SKM-1 treated with dmso at 0.1 percent for 144 hours (cell line): ENCODE results near the gene PABPC3.
A peak's percentile ranks its signal among the peaks of the same experiment; 100 is the strongest.

Experiments
- DNase-seq: peaks from one replicate; lab custom pipeline; 2025; ENCODE audit not compliant: unreplicated experiment; lab: John Stamatoyannopoulos, UW

PABPC3 gene

DNA sequence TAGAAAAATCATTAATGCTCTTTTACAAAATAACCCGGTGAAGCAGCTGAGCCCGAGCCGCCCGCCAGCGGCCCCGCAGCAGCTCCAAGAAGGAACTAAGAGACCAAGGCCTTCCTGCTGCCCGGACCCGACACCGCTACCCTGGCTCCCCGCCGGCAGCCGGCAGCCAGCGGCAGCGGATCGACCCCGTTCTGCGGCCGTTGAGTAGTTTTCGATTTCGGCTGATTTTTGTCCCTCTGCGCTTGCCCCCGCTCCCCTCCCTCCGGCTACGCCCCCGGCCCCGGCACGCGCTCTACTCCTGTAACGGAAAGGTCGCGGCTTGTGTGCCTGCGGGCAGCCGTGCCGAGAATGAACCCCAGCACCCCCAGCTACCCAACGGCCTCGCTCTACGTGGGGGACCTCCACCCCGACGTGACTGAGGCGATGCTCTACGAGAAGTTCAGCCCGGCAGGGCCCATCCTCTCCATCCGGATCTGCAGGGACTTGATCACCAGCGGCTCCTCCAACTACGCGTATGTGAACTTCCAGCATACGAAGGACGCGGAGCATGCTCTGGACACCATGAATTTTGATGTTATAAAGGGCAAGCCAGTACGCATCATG is at the start of gene PABPC3:
PABPC3 (plus strand) TSS at position 286 of the 603 bp plus-strand sequence; CDS start at position 349, 63 bp downstream.
- DNase-seq = no peak

DNA sequence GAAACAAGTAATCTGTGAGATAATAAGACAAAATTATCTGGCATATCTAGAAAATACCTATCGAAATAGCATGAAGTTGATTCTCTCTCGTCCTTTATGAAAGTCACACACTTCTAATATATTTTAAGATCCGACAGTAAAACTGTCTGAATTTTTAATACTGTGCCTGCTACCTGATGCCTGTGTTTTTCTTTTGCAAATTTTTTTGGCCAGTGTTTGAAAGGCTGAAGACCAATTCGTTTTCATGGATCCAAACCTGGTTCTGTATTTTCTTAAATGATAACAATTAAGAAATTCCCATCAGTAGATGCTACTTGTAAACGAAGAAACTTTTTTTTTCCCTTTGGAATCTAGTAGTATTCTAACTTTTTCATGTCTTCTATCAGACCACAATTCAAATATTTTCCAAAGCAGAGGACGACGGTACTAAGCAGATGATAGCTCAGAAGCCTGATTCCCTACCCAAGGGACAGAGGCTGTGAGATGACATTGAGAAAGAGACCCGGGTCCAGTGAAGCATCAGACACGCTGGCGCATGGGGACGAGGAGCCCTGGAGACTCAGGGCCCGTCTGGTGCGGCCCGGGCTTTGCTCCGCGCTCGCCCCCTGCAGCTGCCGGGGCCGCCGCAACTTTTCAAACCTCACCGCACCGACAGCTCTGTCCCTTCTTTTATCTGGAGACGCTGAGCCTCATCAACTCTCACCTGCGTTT is 49.5 kb upstream of the PABPC3 start:
- DNase-seq = no peak

DNA sequence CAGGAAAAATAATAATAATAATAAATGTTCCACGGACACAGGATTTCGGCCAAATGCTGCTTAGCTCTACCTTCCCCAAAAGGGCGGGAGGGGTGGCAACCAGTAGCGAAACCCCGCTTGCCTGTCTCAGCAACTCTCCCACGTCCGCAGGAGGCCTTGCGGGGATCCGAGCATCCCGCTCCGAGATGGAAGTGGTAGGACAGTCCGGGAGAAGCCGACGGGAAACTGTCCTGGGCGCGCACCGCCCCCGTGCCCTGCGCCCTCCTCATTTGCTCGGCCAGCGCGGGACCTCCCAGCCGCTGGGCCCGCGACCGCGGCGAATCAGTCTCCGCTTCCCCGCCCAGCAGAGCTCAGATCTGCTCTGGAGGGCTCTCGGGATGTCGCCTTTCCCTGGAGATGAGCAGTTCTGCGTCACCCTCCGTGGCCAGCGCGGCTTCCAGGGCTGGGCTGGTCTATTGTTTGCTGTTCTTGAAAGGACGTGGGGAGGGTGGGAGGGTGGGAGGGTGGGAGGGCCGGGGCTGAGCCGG is 48.9 kb upstream of the PABPC3 start:
- DNase-seq = no peak

DNA sequence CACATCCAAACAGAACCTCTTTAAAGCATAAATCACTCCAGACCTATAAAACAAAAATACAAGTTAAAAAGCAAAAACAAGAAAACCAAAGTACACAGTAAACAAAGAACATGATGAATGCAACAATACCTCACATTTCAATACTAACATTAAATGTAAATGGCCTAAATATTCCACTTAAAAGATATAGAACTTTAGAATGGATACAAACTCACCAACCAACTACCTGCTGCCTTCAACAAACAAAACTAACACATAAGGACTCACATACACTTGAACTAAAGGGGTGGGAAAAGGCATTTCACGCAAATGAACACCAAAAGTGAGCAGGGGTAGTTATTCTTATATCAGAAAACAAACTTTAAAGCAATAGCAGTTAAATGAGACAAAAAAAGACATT is 44.9 kb upstream of the PABPC3 start:
- DNase-seq = no peak

DNA sequence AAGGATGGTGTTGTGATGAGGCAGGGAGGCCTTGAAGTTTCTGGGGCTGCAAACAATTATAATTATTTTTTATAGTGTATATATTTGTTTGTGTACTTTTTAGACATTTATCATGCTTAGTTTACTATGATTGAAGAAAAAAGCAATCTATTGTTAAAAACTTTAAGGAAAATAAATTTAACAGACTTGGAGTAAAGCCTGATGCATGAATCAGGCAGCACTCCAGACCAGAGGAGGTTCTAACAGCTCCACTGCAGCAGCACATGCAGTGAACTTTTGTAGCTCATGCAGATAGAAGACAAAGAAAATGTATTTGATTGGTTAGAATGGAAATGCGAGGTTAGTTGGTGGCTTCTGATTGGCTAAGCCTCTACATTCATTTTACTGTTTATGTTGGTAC is 36.8 kb upstream of the PABPC3 start:
- no peak for DNase-seq

DNA sequence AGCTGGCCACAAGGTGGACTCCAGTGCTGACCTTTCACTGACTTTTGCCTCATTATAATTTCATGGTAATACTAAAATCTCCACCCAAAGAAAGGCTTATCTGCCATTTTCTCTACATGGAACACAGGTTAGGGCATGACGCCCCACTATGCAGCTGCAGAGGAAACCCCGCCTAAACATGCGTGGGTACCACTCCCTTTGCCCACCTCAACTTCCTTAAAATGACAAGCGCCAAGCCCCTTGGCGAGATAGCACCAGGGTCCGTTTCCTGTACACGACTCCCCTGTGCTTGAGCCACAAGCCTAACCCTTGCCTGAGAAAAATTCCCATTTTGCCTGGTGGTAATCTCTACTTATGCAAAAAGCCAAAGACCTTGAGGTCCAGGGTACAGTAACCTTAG is 36.0 kb upstream of the PABPC3 start:
- no peak for DNase-seq

DNA sequence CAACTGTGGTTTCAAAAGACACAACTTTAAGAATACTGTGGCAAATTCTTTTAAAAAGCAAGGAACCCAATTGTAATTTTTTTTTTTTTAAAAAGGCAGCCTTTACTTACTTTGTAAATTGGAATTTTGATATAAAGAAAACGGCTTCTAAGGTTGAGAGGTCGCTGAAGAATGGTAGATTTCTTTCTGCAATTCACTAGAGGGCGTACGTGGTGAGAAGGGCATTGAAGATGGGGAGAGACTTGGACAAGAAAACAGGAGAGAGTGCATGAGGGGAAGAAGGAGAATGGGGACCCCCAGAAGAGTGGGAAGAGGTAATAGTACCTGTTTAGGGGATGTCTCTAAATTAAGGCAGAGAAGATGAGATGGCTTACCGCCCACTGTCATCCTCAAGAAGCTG is 33.5 kb upstream of the PABPC3 start:
- DNase-seq = no peak

DNA sequence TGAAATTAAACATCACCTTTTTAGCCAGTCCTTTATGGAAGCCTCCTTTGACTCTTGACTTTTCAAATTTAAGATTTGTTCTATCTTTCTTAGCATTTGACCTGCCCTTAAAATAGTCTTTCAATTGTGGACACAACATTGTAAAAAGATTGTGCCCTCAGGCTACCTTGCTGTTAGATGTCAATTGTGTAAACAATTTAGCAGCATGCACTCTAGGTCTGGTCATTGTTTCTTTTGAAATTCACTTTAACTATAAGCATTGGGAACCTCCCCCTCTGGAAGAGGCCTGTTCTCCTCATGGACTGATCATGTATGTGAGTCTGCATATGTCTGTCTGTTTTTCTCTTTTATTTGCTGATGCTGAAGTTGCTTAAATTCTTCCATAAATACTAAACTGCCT is 31.5 kb upstream of the PABPC3 start:
- DNase-seq = no peak

DNA sequence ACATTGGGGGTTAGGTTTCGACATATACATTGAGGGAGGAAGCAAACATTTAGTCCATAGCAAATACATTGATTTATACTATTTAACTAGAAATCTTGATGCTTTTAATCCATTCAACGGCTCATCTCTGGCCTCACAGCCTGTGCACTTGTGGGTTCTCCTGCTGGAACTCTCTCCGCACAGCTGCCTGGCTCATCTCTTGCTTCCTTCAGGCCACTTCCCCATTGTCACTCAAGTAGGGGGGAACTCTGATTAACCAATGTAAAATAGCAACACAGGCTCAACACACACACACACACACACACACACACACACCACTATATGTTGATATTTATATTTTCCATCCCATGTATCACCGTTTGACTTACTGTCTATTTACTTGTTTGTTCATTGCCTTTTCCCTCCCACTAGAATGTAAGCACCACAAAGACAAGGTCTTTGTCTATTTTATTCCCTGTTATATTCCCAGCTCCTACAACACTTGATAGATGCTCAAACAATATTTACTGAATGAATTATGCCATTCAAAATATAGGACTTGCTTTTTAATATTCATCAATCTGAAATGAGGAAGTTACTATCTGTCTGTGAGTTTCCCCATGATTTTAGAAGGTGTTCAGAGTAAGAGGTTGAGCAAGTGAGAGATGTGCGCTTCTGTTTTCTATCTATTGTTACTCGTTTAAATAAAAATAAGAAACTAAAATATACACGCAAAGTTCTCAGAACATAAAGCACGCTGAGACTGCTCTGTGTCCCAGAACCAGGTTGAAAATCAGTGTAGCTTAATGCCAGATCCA is 29.8 kb upstream of the PABPC3 start:
- no peak for DNase-seq

DNA sequence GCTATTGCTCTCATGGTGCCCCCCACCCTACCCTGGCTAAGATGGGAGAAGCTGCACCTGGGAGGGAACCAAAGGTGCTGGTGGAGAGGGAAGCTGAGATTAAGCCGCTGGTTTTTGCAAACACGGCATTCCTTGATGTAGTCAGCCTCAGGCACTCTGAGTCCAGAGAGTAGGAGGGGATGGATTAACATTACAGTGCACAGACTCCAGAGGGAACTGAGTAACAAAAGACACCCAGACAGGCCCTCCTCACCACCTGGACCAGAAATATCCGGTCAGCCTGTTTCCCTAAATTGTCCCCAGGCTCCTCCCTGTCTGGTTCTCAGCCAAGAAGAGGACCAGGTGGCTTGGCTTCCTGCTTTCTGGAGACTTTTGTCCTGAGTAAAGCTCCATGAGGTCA is 28.9 kb upstream of the PABPC3 start:
- no peak for DNase-seq

DNA sequence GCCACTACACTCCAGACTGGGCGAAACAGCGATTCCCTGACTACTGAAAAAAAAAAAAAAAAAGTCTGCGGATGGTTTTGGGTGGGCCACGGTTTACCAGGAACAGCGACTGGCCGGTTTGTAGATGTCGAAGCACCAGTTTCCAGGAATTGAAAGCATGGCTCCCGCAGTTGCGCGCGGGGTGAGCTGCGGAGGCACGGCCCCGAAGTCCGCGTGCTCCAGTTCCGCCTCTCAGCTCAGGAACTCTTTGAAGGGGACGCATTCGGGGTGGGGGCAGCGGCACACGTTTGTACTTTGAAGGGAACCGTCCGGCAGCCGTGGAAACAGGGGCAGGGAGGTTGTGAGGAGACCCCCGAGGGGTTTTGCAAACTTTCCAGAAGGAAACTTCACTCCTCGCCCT is 27.1 kb upstream of the PABPC3 start:
- no peak for DNase-seq

DNA sequence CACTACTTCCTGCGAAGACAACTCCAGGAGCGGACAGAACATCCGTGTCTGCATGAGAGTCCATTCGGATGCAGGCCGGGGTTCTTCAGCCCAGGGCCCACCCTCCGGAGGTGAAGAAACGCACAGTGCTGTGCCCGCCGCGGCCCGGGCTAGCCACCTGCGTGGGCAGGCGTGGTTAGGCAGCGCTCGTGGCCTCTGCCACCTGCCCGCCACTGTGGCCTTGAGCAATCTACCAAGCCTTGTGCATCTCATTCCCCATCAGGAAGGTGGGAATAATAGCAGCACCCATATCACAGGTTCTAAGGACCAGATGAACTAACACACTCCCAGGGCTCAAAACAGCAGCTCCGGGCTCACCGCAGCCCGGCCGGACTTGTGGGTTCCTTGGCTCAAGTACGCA is 26.7 kb upstream of the PABPC3 start:
- DNase-seq = no peak

DNA sequence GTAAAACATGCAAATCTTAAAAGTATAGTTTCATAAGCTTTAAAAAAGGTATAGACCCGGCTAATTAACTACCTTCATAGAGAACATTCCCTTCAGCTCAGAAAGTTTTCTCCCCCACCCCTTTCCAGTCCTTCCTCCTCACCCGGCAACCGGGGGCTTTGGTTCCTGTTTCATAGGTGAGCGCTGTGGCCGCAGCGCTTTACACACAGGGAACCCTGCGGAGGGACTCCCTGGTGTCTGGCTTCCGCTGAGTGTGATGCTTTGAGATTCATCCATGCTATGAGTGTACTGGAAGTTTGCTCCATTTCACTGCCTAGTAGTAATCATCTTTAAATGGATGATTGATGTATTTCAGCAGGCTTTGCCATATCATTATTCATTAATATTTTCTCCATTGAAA is 26.0 kb upstream of the PABPC3 start:
- no peak for DNase-seq

DNA sequence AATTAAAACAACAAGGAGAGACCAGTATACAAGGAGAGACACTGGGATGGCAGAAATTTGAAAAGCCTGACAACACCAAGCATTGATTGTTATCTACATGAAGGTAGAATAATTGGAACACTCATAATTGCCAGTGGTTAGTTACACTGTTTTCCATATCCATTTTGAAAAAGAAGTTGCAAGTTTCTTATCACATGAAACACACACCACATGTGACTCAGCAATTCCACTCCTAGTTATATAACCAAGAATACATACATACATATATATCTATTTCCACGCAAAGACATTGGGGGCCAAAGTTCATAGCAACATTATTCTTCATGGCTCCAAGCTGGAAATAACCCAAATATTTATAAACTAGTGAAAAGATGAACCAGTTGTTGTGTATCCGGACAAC is 15.2 kb upstream of the PABPC3 start:
- DNase-seq = no peak

DNA sequence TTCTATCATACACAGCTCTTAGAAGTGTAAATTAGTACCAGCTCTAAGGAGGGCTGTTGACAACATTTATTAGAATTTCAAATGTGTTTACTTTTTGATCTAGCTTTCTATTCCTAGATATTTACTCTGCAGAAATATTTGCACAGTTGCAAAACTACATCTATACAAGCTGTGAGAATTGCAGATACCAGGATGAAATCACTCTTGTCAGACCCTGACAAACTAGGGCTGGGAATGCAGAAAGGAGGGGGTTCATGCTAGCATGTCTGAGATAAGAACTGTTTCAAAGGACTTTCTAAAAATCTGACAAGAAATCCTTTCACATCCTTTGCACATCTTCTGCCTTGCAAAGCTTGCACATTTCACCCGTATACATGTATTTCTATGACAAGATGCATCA is 11.8 kb upstream of the PABPC3 start:
- DNase-seq = peak; percentile 46

DNA sequence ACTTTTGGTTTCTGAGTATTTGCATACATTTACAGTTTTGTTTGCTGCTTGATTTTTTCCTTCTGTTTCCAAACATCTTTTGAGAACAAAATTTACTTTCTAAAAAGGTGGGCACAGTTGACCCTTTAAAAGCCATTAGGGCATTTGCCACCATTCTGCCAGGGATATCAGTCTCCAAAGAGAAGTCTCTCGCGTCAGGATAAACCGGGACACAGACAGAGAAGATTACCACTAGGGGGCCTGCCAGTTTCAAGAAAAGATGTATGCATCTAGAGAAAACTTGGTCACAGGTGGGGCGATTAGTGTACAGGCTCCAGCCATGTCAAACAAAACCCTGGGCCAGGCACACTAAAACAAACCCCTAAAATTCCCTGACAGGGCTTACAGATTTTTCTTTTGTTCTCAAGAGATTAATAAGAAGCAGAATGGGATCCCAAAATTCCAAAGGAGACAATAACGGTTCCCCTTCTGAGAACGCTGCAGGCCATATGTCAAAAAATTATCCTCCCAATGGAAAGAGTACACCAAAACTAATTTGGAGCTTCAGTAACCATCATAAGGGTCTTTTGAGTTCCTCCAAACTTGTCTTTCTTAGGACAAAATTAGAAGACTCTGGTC is 10.7 kb upstream of the PABPC3 start:
- peak; percentile 24 for DNase-seq

DNA sequence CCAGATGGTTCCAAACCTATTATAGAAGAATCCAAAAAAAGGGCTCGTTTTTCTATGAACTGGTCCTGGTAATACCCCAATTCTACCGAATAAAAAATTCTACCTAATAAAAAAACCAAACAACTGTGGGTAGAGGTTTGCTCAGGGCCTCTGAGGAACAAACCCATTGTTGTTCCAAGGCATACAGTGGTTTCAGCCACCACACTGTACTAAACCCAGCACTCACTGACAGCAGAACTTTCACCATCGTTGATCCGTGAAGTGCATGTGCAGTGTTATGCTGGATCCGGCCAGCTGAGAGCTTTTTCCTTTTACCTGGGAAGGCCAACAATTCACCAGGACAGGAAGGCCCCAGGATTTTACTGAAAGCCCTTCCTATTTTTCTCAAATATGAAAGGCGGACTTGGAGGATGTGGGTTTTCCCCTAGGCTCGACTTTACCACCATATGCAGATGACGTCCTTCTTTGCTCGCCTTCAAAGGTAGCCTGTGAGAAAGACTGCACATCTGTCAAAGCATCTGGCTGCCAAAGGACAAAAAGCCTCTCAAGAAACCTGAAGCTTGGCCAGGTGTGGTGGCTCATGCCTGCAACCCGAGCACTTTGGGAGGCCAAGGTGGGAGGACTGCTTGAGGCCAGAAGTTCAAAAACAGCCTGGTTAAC is 7.2 kb upstream of the PABPC3 start:
- DNase-seq = no peak

DNA sequence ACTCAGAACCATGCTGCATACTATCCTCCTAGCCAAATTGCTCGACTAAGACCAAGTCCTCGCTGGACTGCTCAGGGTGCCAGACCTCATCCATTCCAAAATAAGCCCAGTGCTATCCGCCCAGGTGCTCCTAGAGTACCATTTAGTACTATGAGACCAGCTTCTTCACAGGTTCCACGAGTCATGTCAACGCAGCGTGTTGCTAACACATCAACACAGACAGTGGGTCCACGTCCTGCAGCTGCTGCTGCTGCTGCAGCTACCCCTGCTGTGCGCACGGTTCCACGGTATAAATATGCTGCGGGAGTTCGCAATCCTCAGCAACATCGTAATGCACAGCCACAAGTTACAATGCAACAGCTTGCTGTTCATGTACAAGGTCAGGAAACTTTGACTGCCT is 1.5 kb downstream of the PABPC3 start:
- no peak for DNase-seq

DNA sequence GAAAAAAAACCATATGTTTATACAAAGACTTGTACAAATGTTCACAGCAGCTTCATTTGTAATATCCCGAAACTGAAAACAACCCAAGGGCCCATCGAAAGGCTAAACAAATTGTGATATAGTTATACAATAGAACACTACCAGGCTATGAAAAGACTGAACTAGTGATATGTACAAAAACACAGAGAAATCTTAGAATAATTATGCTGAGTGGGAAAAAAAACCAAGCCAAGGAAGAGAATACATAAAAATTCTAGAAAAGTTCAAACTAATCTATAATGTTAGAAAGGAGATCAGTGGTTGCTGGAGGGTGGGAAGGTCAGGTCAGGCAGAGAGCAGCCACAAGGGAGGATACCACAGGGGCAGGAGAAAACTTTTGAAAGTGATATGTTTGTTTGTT is 7.8 kb downstream of the PABPC3 start:
- no peak for DNase-seq

DNA sequence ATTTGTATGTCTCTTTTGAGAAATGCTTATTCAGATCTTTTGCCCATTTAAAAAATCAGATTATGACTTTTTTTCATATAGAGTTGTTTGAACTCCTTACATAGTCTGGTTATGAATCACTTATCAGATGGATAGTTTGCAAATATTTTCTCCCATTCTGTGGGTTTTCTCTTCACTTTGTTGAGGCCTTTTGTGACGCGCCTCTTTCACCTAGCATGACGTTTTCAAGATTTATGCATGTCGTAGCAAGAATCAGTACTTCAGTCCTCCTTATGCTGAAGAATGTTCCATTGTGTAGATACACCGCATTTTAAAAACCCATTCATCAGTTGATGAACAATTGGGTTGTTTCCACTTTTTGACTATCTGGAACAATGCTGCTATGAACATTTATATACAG is 13.4 kb downstream of the PABPC3 start:
- DNase-seq = no peak

DNA sequence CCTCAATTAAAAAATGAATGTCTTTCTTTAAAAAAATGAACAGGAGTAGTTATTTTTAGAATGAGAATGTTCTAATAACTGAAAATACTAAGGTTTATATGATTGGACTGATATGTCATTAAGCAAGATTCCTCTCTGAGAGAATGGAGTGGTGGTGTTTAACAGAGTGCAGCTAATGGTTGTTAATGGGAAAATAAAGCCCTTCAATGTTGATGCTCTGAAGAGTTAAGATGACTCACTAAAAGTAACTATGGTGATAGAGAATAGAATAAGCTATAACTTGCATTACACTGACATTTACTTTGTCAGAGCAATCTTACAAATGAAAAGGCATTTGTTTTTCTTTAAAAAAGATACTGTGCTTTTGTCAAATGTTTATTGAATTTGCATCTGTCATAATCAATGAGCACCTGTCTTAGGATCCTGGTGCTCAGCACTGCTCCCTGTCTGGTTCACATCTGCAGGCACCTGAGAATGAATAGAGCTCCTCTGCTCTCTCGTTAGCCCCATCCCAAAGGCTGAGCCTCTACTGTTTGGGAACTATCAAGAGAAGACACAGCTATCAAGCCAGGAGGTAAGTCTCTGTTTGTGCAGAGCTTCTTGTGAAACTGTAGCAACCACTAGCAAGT is 15.1 kb downstream of the PABPC3 start:
- no peak for DNase-seq
